OCI-M2 (cell line): ENCODE results near the gene PCSK5.
"Not testable (repeated sequence)": the region's sequence is repeated elsewhere in the genome, so short reads cannot be mapped to it uniquely, and the experiment has no call there.

Experiments used
- DNase-seq: peaks from one replicate; lab custom pipeline; 2025; ENCODE audit not compliant: unreplicated experiment; lab: John Stamatoyannopoulos, UW

The PCSK5 gene

GRCh38 chr9:75890472-75891276 lies at the start of gene PCSK5:
Gene PCSK5 (plus strand): TSS chr9:75890673. CDS start chr9:75891182, 509 bp downstream.
- no peak for DNase-seq

DNA sequence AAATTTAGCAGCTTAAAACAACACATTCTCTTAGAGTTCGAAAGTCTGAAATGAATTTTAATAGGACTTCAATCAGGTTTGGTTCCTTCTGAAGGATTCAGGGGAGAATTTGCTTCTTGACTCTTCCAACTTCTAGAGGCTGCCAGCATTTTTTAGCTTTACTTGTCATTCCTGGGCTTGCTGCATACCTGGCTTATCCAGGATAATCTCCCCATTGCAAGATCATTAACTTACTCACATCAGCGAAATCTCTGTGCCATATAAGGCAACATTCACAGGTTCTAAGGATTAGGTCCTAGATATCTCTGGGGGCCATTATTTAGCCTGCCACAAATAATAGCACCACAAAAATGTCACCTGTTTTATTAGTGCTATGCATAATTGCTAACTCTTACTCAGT lies 46.2 kb upstream of the PCSK5 start:
- no peak for DNase-seq

GRCh38 chr9:75845806-75846205 lies 44.7 kb upstream of the PCSK5 start:
- DNase-seq = no peak

- DNase-seq = no peak
Measured at GRCh38 chr9:75847085-75847484, 43.4 kb upstream of the PCSK5 start.

- no peak for DNase-seq
Measured at GRCh38 chr9:75850459-75851200, 39.8 kb upstream of the PCSK5 start.

DNA sequence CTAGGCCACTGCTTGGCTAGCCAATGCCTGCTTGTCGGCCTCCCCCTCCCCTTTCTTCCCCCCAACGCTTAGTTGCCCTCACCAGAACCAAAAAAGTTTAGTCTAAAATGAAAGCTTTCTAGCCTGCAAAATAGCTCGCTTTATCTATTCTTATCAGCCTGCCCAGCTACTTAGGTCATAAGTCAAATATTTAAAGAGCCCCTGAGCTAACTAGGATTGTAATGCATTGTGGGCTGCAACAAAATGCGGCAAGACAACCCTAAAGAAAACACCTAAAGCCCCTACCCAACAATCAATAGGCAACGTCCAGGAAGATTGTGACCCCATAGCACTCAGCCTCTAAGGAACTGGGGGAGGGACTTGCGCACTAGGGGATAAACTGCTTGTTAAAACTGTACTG lies 38.6 kb upstream of the PCSK5 start:
- DNase-seq = no peak

- DNase-seq = no peak
Measured at GRCh38 chr9:75852746-75853145, 37.7 kb upstream of the PCSK5 start.

GRCh38 chr9:75855509-75855908 lies 35.0 kb upstream of the PCSK5 start:
- no peak for DNase-seq

DNA sequence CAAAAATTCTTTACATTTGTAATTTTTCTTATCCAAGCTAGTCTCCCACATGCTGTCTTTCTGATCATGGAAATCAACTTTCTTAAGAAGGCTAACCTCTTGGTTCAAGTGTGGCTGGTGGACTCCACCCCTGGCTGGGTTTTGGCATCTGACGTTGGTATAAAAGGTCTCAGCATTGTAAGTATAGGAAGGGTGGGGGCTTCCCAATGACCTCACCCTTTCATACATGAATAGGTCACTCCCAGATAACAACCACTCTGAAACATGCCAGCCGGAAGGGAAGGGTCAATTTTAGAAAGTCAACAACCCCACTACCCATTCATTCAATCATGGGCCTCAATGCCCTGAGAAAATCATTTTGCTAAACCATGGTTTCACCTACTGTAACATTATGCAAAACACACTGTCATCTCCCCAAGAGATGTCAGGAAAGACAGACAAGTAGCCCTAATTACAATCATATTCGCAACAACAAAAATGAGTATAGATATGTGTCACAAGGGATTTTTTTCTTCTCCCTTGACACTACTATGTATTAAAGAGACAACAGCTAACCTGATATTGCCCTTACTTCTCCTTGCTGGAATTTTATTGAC lies 31.9 kb upstream of the PCSK5 start:
- DNase-seq = no peak

DNA sequence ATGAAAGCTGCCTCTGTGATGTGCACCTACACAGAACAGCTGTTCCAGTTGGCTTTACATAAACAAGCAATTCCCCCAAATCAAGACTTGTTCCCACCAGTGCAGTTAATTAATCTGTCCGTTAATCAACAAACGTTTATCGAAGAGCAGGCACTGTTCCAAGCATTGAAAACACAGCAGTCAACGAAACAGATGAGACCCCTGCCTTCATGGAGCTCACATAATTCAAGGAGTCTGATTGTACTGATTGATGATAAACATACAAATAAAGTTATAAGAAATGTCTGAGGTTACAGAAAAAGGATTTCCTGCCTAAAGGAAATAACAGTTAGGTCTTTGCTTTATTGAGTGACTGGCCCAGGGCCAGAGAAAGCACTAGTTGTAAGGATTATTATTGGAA lies 26.2 kb upstream of the PCSK5 start:
- DNase-seq = no peak

- no peak for DNase-seq
Measured at GRCh38 chr9:75866273-75866871, 24.1 kb upstream of the PCSK5 start.

- DNase-seq = not testable (repeated sequence)
Measured at GRCh38 chr9:75868526-75868925, 21.9 kb upstream of the PCSK5 start.

DNA sequence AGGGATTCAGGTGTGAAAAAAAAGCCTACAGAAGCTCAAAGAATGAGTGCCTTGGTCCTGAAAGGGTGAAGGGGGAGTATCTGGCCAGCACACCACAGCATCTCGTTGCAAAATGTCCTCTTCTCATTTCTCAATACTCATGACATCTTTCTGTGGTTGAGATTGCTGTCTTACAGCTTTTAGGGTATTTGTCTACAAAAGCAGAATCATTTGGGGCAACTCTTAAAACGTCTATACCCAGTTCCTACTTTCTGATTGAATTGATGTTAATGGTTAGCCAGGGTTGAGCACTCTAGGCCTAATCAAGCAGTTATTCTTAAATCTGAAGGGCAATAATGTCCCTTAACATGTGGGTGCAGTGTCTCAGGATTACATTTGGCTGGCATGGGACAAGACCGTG lies 21.2 kb upstream of the PCSK5 start:
- DNase-seq = no peak

- no peak for DNase-seq
Measured at GRCh38 chr9:75870450-75870849, 20.0 kb upstream of the PCSK5 start.

DNA sequence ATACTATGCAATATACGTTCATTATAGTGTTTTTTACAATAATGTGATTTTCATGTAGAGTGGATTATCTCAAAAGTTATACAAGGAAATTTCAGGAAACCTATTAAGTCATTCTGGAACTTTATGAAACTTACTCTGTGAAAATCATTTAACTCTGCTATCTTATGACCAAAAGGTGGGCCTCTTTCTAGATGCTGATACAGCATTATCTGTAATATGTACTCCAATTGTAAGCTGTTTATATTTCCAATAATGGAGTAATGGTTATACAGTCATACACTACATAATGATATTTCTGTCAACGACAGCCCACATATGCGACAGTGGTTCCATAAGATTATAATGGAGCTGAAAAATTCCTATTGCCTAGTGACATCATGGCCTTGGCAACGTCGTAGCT lies 18.8 kb upstream of the PCSK5 start:
- DNase-seq = no peak

- no peak for DNase-seq
Measured at GRCh38 chr9:75873712-75874111, 16.8 kb upstream of the PCSK5 start.

- DNase-seq = no peak
Measured at GRCh38 chr9:75876999-75877640, 13.4 kb upstream of the PCSK5 start.

DNA sequence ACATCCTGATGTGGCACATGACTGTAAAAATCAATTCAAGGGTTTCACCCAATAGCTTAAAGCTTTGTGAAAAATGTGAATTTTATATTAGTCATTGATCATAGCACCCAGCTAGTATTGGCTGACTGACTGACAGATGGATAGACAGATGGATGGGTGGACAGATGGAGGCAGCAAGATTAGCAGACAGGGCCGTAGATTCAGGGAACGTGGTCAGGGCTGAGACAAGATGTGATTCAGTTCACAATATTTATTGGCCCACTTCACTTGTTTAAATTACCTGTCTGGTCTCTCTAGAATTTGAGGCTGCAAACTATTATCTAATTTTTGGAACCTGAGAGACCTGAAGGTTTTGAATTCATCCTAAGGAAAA lies 12.0 kb upstream of the PCSK5 start:
- DNase-seq = no peak

DNA sequence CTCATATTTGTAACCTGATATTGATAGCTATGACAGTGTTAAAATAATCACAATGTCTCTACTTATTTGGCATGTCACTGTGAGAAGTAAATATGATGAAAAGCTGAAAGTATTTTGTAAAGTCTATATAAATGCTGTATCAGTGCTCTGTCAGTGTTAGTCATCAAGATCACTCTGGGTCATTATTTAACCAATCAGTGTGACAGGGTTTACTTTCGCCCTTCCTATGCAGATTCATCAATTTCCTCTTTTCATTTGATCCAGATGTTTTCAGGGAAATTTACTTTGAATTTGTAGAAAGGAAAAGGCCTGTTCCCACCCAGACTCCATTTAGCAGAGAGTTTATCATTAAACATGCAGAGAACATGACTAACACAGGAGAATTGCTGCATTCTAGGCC lies 9.9 kb upstream of the PCSK5 start:
- DNase-seq = no peak

DNA sequence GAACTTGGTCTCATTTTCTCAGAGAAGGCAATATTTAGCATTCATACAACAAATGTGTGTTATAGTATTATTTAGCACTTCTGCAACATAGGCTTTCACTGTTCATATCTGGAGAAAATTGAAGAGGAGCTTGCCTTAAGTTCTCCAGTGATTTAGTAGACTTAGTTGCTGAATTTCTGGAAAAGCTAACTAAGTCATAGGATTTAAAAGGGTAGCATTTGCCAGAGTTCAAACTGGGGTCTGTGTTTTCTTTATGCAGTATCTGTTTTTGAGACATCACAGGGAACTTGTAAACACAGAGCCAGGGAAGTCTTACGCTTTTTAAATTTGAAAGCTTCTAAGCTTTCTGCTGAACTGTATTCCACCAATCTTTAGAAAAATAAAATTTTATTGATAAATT lies 8.7 kb upstream of the PCSK5 start:
- DNase-seq = no peak

- no peak for DNase-seq
Measured at GRCh38 chr9:75885652-75886051, 4.8 kb upstream of the PCSK5 start.
